Measurements from ENCODE around the gene TNF. TPM values are rescaled to one million over a fixed set of nuclear protein-coding genes. Genes with fewer than 3 reads are reported as not detected.
A peak's percentile ranks its signal among the peaks of the same experiment; 100 is the strongest.
"Not testable (repeated sequence)": the region's sequence is repeated elsewhere in the genome, so short reads cannot be mapped to it uniquely, and the experiment has no call there.

The TNF gene
- total and polyA plus RNA-seq, 12 donors = 0.22 to 3.2 (median 1.0) TPM; not detected in 1

DNA sequence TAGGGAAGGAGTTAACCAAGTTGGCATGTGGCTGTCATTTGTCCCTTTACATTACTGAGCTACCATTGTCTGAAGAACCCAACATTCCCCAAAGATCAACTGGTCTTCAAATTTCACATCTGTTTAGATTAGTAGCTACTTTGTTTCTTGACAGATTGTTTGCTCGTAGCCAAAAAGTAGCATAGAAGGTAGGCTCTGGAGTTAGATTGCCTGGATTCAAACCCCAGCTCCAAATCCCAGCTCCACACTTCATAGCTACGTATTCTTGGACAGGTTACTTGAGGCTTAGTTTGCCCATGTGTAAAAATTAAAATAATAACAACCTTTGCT is 26.9 kb upstream of the TNF start:
- no peak for DNase-seq
- intact Hi-C loops (cut with DNase I) = loop anchor here in 1 of 2 donors (5.0 kb wide), 1 partner anchor 49 kb away; no protein-coding TSS in a partner anchor
- Histone ChIP-seq H3K27me3 (no peaks in the 10 kb centered on the region), H3K4me1 (replicated peaks in 1 of 2) (peaks cover 9 to 23% of the 10 kb centered on the region in 2 donors), H3K36me3 (replicated peaks in 1 of 2) (peaks cover 0 to 11% of the 10 kb centered on the region in 2 donors), H3K9me3 (replicated peaks in 1 of 3) (no peaks in the 10 kb centered on the region), H3K4me3 (peak overlapping the region in 1 of 4 donors; percentile 60), H3K27ac (peak overlapping the region in 3 of 5 donors; percentile 63 to 83 (median 77))
- TF ChIP-seq, protein P1, sequence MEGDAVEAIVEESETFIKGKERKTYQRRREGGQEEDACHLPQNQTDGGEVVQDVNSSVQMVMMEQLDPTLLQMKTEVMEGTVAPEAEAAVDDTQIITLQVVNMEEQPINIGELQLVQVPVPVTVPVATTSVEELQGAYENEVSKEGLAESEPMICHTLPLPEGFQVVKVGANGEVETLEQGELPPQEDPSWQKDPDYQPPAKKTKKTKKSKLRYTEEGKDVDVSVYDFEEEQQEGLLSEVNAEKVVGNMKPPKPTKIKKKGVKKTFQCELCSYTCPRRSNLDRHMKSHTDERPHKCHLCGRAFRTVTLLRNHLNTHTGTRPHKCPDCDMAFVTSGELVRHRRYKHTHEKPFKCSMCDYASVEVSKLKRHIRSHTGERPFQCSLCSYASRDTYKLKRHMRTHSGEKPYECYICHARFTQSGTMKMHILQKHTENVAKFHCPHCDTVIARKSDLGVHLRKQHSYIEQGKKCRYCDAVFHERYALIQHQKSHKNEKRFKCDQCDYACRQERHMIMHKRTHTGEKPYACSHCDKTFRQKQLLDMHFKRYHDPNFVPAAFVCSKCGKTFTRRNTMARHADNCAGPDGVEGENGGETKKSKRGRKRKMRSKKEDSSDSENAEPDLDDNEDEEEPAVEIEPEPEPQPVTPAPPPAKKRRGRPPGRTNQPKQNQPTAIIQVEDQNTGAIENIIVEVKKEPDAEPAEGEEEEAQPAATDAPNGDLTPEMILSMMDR (IDR thresholded peaks at IDR 0.05) = no peak
- no peak for TF ChIP-seq POLR2A (IDR thresholded peaks at IDR 0.05)
- 94 to 95% (median 94%) methylated on average over 2 of the region's 2 CpGs for WGBS, 4 donors

DNA sequence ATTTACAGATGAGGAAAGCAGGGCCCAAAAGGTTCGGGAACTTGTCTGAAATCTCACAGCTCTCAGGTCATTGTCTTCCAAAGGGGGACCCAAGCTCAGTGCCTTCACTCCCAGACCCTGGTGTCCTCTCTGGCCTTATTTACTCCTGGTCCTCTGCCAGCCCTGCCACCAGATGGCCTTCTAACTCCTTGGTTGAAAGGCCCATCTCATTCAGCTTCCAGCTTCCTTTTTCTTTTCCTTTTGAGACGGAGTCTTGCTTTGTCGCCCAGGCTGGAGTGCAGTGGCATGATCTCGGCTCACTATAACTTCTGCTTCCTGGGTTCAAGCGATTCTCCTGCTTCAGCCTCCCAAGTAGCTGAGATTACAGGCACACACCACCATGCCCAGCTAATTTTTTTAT is 24.0 kb upstream of the TNF start:
- Histone ChIP-seq H3K4me1 (replicated peaks in 1 of 2) (peaks cover 9 to 18% of the 10 kb centered on the region in 2 donors), H3K36me3 (replicated peaks in 1 of 2) (peaks cover 0 to 18% of the 10 kb centered on the region in 2 donors)
- H3K9me3 ChIP-seq (replicated peaks in 1 of 3); H3K27me3 ChIP-seq; H3K27ac ChIP-seq; intact Hi-C loops (cut with DNase I); H3K4me3 ChIP-seq: not testable (repeated sequence)
- TF ChIP-seq, protein P1 (IDR thresholded peaks at IDR 0.05) = peak; percentile 10 to 59 (median 43)
- peak in 6 of 7 donors; percentile 53 to 83 (median 69) for DNase-seq
- WGBS, 4 donors = 43 to 56% (median 48%) methylated on average over 5 of the region's 5 CpGs

DNA sequence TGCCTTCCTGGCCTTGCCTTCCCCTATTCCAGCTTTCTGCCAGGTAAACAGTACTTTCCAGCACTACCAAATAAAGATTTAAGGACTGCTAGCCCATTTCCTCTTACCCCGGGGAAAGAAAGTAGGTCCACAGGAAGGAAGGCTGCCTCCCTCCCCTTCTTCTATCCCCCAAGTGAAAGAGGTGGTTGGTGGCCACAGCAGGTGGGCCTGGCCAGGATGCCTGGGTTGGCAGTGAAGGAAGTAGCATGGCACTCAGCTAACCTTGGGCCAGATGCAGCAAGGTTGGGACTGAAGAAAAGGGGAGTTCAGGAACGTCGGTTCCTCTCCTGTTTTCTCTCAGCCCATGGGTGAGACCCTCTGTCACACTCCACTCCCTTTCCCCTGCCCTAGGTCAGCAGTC is 19.1 kb upstream of the TNF start:
- TF ChIP-seq, protein P1 (IDR thresholded peaks at IDR 0.05) = no peak
- TF ChIP-seq POLR2A (IDR thresholded peaks at IDR 0.05) = no peak
- 63 to 78% (median 74%) methylated on average over 3 of the region's 3 CpGs for WGBS, 4 donors
- Histone ChIP-seq H3K36me3 (replicated peaks in 1 of 2) (peaks cover 0 to 43% of the 10 kb centered on the region in 2 donors), H3K4me1 (replicated peaks in 1 of 2) (peaks cover 16 to 33% of the 10 kb centered on the region in 2 donors), H3K27ac (no peak overlapping the region), H3K27me3 (no peaks in the 10 kb centered on the region), H3K9me3 (replicated peaks in 1 of 3) (no peaks in the 10 kb centered on the region), H3K4me3 (no peak overlapping the region)
- intact Hi-C loops (cut with DNase I) = no loop called here
- no peak for DNase-seq

DNA sequence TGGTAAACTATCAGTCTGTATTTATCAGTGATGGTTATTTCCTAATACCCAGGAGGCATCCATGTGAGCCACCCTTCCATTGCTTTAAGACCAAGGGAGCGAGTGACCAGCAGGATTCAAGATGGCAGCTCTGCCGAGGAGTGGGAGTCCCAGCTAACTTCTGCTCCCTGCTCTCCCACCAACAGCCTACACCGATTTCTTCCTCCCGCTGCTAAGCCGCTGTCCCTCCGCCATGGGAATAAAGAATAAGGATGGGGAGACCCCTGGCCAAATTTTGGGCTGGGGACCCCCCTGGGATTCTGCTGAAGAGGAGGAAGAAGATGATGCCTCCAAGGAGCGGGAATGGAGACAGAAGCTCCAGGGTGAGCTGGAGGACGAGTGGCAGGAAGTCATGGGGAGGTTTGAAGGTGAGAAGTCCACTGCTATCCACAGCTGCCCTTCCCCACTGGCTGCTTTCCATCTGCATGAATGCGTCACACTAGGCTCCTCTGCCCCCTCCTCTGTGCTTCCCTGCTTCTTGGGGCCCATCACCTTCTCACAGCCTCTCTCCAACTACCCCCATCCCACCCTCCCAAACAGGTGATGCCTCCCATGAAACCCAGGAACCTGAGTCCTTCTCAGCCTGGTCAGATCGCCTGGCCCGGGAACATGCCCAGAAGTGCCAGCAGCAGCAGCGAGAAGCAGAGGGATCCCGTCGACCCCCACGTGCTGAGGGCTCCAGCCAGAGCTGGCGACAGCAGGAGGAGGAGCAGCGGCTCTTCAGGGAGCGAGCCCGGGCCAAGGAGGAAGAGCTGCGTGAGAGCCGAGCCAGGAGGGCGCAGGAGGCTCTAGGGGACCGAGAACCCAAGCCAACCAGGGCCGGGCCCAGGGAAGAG is 17.7 kb upstream of the TNF start:
- intact Hi-C loops (cut with DNase I) = no loop called here
- WGBS, 4 donors = 65 to 85% (median 72%) methylated on average over 23 to 24 of the region's 24 CpGs
- Histone ChIP-seq H3K4me3 (no peak overlapping the region), H3K27me3 (no peaks in the 10 kb centered on the region), H3K36me3 (replicated peaks in 1 of 2) (peaks cover 0 to 43% of the 10 kb centered on the region in 2 donors), H3K4me1 (replicated peaks in 1 of 2) (peaks cover 16 to 33% of the 10 kb centered on the region in 2 donors), H3K9me3 (replicated peaks in 1 of 3) (no peaks in the 10 kb centered on the region), H3K27ac (peak overlapping the region in 4 of 5 donors; percentile 13 to 76 (median 43))
- no peak for TF ChIP-seq POLR2A (IDR thresholded peaks at IDR 0.05)
- TF ChIP-seq, protein P1 (IDR thresholded peaks at IDR 0.05) = no peak
- no peak for DNase-seq
